Mesodermal cell (in vitro differentiated cells): ENCODE results near the gene ANKRD28.
"Not testable (repeated sequence)": the region's sequence is repeated elsewhere in the genome, so short reads cannot be mapped to it uniquely, and the experiment has no call there.

Experiments used
- H3K27ac ChIP-seq: 2 replicates; pipeline ENCODE4 v1.7.0; 2013; ENCODE audit warnings: mild to moderate bottlenecking, low read depth, low read length, moderate library complexity; ENCODE audit not compliant: severe bottlenecking
- H3K36me3 ChIP-seq: 2 replicates; pipeline ENCODE4 v1.7.1; 2013; ENCODE audit warnings: mild to moderate bottlenecking, low read length, moderate library complexity; ENCODE audit not compliant: control insufficient read depth, insufficient read depth
- H3K4me1 ChIP-seq: one replicate; pipeline ENCODE4 v1.7.1; 2013; ENCODE audit warnings: mild to moderate bottlenecking, low read length; ENCODE audit not compliant: insufficient read depth, control insufficient read depth, poor library complexity, severe bottlenecking
- H3K4me3 ChIP-seq: 2 replicates; pipeline ENCODE4 v1.7.0; 2013; ENCODE audit warnings: low read length, control low read depth, mild to moderate bottlenecking; ENCODE audit not compliant: insufficient read depth, poor library complexity, severe bottlenecking; ENCODE audit errors: extremely low read depth
- H3K9me3 ChIP-seq: 2 replicates; pipeline ENCODE4 v1.7.1; 2013; ENCODE audit warnings: mild to moderate bottlenecking, low read length, moderate library complexity; ENCODE audit not compliant: control insufficient read depth
- WGBS, 2 experiments: methylation state at CpG; one replicate each; pipeline ENCODE4 v1.1.5; 2013; ENCODE audit warnings: missing lambda C conversion rate in 2 of 2; ENCODE audit not compliant: insufficient coverage in 2 of 2; 5-methylcytosine and 5-hydroxymethylcytosine counted together

The ANKRD28 gene

DNA sequence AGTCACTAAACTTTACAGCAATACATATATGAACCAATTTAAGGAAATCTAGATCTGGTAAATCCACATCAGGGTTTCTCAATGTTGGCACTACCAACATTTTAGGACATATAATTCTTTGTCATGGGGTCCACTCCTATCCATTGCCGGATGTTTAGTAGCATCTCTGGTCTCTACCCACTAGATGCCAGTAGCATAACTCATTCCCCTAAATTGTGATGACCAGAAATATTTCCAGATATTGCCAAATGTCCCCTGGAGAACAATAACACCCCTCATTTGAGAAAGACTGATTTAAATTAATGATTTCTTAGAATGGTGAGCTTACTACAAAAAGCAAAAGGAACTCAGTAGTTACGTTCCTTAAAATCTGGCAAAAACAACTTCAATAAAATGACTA lies 23.1 kb upstream of the ANKRD28 start:
- Histone ChIP-seq H3K27ac (no peak overlapping the region), H3K36me3 (no peaks in the 10 kb centered on the region), H3K9me3 (no peaks in the 10 kb centered on the region), H3K4me3 (no peak overlapping the region), H3K4me1 (no peaks in the 10 kb centered on the region)
- 100% methylated on average over 1 of the region's 2 CpGs for whole genome bisulfite sequencing, 2 experiments

DNA sequence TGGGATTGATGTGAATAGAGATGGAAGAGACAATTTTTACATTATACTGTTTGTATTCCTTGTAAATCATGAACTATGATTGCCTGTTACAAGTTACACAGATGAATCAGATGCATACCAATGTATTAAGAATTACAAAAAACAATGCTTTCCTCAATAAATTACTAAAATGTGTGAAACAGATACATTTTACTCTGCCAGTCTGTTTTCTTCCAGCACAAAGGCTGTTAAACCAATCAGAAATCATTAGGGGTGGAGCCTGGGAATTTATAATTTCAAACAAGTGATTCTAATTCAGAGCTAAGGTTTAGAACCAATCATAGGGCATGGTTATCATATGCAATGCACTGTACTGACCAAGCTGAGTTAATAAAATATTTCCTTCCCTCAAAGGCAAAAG lies 21.8 kb upstream of the ANKRD28 start:
- no peak overlapping the region for H3K4me3 ChIP-seq
- H3K9me3 ChIP-seq = no peaks in the 10 kb centered on the region
- no peak overlapping the region for H3K27ac ChIP-seq
- no peaks in the 10 kb centered on the region for H3K36me3 ChIP-seq
- H3K4me1 ChIP-seq = no peaks in the 10 kb centered on the region

DNA sequence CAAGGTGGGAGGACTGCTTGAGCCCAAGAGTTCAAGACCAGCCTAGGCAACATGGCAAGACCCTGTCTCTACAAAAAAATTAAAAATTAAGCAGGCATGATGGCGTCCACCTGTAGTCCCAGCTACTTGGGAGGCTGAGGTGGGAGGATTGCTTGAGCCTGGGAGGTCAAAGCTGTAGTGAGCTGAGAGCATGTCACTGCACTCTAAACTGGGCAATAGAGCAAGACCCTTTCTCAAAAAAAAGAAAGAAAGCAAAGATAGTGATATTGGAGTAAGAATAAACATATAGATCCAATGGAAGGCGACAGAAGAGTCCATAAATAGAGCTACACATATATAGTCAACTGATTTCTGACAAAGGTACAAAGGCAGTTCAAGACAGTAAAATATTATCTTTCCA lies 21.3 kb upstream of the ANKRD28 start:
- H3K4me1 ChIP-seq = no peaks in the 10 kb centered on the region
- 100% methylated on average over 1 of the region's 2 CpGs; no CpG with 5 or more reads in 1 of the 2 experiments for WGBS, 2 experiments
- no peak overlapping the region for H3K4me3 ChIP-seq
- H3K27ac ChIP-seq = no peak overlapping the region
- H3K36me3 ChIP-seq = no peaks in the 10 kb centered on the region
- no peaks in the 10 kb centered on the region for H3K9me3 ChIP-seq

DNA sequence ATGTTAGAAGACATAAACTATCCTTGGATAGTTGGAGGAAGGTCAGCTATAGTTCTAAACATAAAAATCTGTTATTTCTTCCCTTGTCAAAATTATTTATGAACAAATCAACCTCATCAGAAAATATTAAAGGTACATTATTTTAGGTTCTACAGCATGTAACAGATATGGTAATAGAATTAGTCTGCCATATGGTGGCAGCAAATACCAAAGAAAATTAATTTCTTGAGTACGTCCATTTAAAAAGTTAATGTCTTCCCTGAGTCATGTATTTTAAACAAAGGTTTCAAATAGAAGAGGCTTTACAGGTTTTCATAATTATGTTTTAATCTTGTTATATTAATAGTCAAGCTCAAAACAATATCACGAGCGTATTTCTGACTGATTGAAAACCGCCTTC lies 17.9 kb upstream of the ANKRD28 start:
- WGBS, 2 experiments = no CpG with 5 or more reads among the region's 4 CpGs
- no peak overlapping the region for H3K27ac ChIP-seq

DNA sequence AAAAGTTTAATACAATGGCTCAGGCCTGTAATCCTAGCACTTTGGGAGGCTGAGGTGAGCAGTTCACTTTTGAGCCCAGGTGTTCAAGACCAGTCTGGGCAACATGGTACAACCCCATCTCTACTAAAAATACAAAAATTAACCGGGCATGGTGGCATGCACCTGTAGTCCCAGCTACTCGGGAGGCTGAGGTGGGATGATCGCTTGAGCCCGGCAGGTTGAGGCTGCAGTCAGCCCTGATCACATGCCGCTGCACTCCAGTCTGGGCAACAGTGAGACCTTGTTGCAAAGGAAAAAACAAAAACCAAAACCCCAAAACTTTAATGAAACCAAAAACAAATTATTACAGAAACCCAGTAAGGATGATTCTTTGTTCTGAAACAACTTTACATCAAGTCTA lies 15.3 kb upstream of the ANKRD28 start:
- not testable (repeated sequence) for H3K36me3 ChIP-seq, H3K4me3 ChIP-seq, H3K27ac ChIP-seq, H3K9me3 ChIP-seq, H3K4me1 ChIP-seq
- WGBS, 2 experiments = 80 to 90% methylated on average over 2 to 4 of the region's 5 CpGs

More for the DNA sequence above, 17.9 kb upstream of the ANKRD28 start:
- Histone ChIP-seq H3K4me1 (no peaks in the 10 kb centered on the region), H3K36me3 (no peaks in the 10 kb centered on the region), H3K9me3 (no peaks in the 10 kb centered on the region), H3K4me3 (no peak overlapping the region)

DNA sequence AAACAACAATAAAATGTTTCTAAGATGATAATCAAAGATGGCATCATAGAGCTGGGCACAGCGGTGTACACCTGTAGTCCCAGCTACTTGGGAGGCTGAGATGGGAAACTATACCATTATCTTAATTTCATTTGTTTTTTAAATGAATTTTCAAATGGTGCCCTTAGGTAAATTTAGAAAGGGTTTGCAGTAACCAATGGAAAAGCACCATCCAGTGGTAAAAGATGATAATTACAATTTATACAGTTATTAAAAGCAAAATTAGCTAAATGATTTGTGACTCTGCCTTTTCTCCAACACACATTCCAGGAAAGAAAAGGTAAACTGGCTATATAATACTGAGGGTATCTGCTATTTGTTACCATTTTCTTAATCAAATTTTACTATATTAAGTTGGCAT lies 14.4 kb upstream of the ANKRD28 start:
- no peaks in the 10 kb centered on the region for H3K9me3 ChIP-seq
- no CpG with 5 or more reads among the region's 1 CpG for WGBS, 2 experiments
- no peak overlapping the region for H3K4me3 ChIP-seq
- no peak overlapping the region for H3K27ac ChIP-seq
- H3K4me1 ChIP-seq = no peaks in the 10 kb centered on the region
- H3K36me3 ChIP-seq = no peaks in the 10 kb centered on the region

DNA sequence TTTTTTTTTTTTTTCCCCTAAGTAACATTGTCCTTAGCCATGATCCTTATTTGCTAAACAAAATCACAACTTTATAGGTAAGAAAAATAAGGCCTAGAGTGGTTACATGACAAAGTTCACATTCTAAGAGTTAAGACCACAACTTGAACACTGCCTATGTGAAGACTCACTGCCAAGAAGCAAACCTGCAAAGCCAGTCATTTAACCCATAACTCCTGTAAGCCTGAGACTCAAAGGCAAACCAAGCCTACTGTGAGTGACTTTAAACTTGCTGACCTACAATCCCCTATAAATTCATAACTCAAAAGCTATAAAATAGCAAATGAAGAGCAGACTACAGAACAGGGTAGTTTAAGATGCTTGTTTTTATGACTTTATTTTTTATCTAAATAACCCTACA lies 12.9 kb upstream of the ANKRD28 start:
- Histone ChIP-seq H3K9me3 (no peaks in the 10 kb centered on the region), H3K36me3 (no peaks in the 10 kb centered on the region), H3K4me1 (no peaks in the 10 kb centered on the region), H3K4me3 (no peak overlapping the region), H3K27ac (no peak overlapping the region)

DNA sequence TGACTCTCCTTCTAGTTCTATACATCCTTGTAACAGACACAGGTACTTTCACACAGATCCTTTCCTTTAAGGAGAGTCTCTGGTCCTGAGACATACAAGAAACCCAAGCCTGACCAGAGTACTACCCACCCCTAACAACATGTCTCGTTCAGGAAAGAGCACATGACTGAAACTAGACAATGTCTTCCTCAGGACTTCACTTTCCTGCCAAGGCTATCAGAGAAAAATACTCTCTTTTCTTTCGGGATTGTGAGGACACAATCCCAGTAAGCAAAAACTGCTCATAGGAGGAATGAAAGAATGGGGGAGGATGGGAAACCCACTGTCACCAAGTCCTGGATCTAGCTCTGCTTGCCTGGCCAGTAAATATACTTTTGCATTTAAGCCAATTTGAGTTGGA lies 11.5 kb upstream of the ANKRD28 start:
- no CpG with 5 or more reads among the region's 2 CpGs for WGBS, 2 experiments
- Histone ChIP-seq H3K9me3 (no peaks in the 10 kb centered on the region), H3K36me3 (no peaks in the 10 kb centered on the region), H3K4me1 (no peaks in the 10 kb centered on the region), H3K27ac (no peak overlapping the region), H3K4me3 (no peak overlapping the region)

DNA sequence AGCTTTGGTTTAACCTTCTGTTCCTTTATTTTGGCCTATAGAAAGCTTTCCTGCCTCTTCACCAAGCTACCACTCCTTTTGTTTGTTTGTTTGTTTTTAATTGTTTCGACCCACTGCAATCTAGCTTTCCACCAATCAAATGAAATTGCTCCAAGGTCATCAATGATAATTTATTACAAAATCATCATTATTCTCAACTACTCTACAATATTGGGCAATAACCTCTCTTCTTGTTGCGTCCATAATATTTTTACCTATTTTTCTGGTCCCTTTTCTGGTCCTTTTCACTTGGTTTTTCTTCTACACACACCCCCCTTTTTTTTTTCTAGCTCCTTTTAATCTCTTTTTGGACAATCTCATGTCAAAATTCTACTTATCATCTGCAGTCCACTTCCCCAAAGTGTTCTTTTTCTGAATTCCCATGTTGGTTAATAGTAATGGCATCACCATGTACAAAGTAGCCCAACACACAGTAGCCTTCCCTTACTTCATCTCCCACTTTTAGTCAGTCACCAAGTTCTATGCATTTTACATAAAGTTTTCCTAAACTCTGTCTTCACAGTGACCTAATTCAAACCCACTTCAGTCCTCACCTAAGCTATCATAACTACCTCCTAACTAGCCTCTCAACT lies 11.0 kb upstream of the ANKRD28 start:
- no peak overlapping the region for H3K27ac ChIP-seq
- H3K4me1 ChIP-seq = no peaks in the 10 kb centered on the region
- H3K36me3 ChIP-seq = no peaks in the 10 kb centered on the region
- no peak overlapping the region for H3K4me3 ChIP-seq
- 100% methylated on average over 2 of the region's 2 CpGs for WGBS, 2 experiments
- no peaks in the 10 kb centered on the region for H3K9me3 ChIP-seq

DNA sequence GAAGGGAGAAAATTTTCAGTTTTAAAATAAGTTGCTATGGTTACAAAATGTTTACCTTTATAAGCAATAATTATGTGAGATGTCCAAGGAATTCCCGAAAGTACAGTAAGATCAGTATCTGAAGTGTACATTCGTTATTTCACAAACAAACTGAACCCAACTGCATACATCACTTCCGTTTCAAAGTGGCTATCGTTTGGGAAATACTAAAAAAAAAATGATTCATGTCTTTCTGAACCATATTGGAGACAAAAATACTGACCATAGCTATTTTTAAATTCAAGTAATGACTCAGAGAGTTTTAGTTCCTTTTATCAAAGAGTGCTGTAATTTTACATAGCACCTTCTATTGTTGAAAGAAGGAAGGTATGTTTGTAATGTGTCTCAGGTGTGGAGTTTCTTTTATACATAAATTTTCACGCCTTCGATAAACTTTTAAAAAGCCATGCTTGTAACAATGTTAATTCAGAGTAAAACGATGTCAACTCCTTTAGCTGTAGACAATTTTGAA lies 8.0 kb upstream of the ANKRD28 start:
- 90% methylated on average over 5 of the region's 7 CpGs; no CpG with 5 or more reads in 1 of the 2 experiments for WGBS, 2 experiments

DNA sequence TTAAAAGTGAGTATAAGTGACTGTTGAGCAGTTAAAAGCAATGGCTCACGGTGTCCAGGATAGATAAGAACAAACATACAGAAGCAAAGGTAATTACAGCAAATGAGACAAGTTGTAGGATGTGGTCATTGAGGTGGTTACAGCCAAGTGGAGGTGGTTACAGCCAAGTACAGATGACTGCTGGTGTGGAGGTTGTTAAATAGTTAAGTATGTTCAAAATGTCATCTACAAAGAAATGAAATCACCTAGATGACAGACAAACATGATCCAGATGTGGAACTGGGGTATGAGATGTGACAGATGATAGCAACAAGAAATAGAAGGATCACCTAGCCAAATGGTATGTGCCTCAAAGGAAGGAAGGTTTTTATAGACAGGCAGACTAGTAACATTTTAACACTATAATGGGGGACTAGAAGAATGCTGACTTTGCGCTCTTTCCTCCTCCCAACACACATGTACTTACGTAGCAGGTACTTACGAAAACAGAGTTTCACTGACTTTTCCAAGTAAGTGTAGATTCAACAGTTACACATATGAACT lies 6.8 kb upstream of the ANKRD28 start:
- no peaks in the 10 kb centered on the region for H3K4me1 ChIP-seq
- H3K27ac ChIP-seq = no peak overlapping the region
- H3K9me3 ChIP-seq = no peaks in the 10 kb centered on the region
- WGBS, 2 experiments = 100% methylated on average over 1 of the region's 4 CpGs; no CpG with 5 or more reads in 1 of the 2 experiments
- H3K4me3 ChIP-seq = no peak overlapping the region
- H3K36me3 ChIP-seq = no peaks in the 10 kb centered on the region

More for the DNA sequence above, 8.0 kb upstream of the ANKRD28 start:
- no peak overlapping the region for H3K27ac ChIP-seq
- H3K4me3 ChIP-seq = no peak overlapping the region
- no peaks in the 10 kb centered on the region for H3K9me3 ChIP-seq
- H3K36me3 ChIP-seq = no peaks in the 10 kb centered on the region
- H3K4me1 ChIP-seq = no peaks in the 10 kb centered on the region
